ENCODE data around the gene TMEM128.

The TMEM128 gene

GRCh38 chr4:4248029-4248884, at the start of gene TMEM128:
TMEM128 (minus strand) TSS chr4:4248223; CDS start chr4:4248202, 21 bp downstream.
- TF ChIP-seq CTCF (IDR thresholded peaks at IDR 0.05) (peak; percentile 11; the same call in 1 of the 2 replicates), ZFX (IDR thresholded peaks at IDR 0.05; ENCODE audit: borderline replicate concordance) (no peak)
- H3K27ac ChIP-seq, result peak within 1 kb of the TSS; percentile 92

DNA sequence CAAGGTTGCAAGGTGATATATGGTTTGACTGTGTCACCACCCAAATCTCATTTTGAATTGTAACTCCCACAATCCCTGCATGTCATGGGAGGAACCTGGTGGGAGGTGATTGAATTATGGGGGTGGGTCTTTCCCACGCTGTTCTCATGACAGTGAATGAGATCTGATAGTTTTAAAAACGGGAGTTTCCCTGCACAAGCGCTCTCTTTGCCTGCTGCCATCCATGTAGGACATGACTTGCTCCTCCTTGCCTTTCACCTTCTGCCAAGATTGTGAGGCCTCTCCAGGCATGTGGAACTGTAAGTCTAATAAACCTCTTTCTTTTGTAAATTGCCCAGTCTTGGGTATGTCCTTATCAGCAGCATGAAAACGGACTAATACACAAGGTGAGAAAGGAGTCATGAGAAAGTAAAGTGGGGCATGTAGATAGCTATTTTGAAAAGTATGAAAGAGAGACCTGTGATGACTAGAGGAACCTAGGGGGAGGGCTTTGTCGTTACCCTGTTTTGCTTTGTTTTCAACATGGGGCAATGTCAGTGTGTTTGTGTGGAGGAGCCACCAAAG, 48.3 kb upstream of the TMEM128 start:
- TF ChIP-seq ZFX (IDR thresholded peaks at IDR 0.05; ENCODE audit: borderline replicate concordance) (no peak), CTCF (IDR thresholded peaks at IDR 0.05) (no peak)
- no peak overlapping the region for H3K27ac ChIP-seq

DNA sequence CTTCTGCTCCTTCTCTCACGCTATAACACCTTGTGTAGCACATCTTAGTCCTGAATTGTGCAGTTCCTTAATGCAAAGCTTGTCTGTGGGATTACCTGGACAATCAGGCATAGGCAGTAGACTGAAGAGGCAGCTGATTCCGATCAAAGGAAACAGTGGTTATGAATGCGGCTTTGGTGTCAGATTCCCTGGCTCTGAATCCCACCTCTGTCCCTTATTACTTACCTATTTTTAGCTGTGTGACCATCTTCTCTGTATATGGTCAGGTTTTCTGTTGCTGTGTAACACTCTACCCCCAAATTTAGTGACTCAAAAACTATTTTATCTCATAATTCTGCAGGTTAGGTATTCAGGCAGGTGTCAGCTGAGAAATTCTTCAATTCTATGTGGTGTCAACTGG, 45.3 kb upstream of the TMEM128 start:
- H3K27ac ChIP-seq, result no peak overlapping the region
- TF ChIP-seq CTCF (IDR thresholded peaks at IDR 0.05) (no peak), ZFX (IDR thresholded peaks at IDR 0.05; ENCODE audit: borderline replicate concordance) (no peak)

DNA sequence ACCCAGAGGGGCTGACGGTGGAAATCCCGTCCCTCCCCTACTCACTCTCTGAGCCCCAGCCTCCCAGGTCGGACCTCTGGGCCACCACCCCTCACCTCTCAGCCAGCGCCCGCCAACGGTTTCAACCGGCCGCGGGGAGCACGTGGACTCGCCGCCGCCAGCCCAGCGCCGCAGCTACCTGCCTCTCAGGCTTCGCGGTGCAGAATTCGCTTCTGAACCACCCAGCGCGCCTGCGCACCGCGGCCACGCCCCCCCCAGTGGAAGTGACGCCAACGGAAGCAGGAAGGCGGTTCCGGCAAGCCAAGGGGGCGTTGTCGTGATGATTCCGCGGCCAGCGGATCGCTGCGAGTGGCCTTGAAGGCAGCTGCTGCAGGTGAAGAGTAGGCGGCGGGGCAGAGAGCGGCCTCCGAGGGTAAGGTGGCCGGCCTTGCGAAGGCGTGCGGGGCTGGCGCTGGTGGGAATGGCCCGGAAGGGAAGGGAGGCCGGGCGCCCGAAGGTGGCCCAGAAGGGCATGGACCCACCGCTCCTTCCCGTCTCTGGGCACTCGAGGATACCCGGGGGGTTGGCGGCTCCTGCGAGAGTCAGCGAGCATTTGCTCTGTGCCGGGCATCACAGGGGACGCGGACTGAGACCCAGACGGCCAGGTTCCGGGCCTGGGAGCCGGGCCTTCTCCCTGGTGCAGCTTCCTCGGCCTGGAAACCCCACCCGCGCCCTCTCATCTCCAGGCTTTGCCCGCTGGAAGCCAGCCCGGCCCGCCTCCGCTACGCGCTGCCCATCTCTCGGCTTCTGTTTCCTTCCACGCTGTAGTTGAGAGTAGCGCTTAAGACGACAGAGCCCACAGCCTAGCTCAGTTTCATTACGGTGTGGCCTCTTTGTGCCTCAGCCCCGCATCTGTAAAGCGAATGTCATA, 42.2 kb upstream of the TMEM128 start, which contains the start of the genes LYAR and ZBTB49:
TSS of gene LYAR (minus strand) at position 214 of the 910 bp plus-strand sequence. CDS start 6,412 bp downstream, outside the sequence.
TSS of gene ZBTB49 (plus strand) at position 311 of the 910 bp plus-strand sequence. CDS start 9,695 bp downstream, outside the sequence.
- H3K27ac ChIP-seq, result peak within 1 kb of the TSS; percentile 62
- TF ChIP-seq ZFX (IDR thresholded peaks at IDR 0.05; ENCODE audit: borderline replicate concordance) (no peak), CTCF (IDR thresholded peaks at IDR 0.05) (no peak)

- H3K27ac ChIP-seq, result peak overlapping the region; percentile 62
- TF ChIP-seq ZFX (IDR thresholded peaks at IDR 0.05; ENCODE audit: borderline replicate concordance) (no peak), CTCF (IDR thresholded peaks at IDR 0.05) (no peak)
These were observed 41.5 kb upstream of the TMEM128 start for GRCh38 chr4:4289597-4289940.

GRCh38 chr4:4289055-4289454, 41.0 kb upstream of the TMEM128 start:
- H3K27ac ChIP-seq, result no peak overlapping the region; the same call in 1 of the 2 replicates
- TF ChIP-seq CTCF (IDR thresholded peaks at IDR 0.05) (no peak), ZFX (IDR thresholded peaks at IDR 0.05; ENCODE audit: borderline replicate concordance) (no peak)

All from 22Rv1 (cell line).